Smooth muscle cell (in vitro differentiated cells): ENCODE results near the gene PRKRA. TPM values are rescaled to one million over a fixed set of nuclear protein-coding genes. Genes with fewer than 3 reads are reported as not detected.

Experiments used
- DNase-seq: peaks from one replicate; lab custom pipeline; 2025; ENCODE audit not compliant: unreplicated experiment; lab: John Stamatoyannopoulos, UW
- H2AFZ ChIP-seq: fragments of 200-600 bp; sonication (generic); 2 replicates; pipeline ENCODE4 v1.6.0; 2016; ENCODE audit warnings: antibody characterized with exemption, low read depth, mild to moderate bottlenecking
- H3F3A ChIP-seq: fragments of 200-600 bp; sonication (generic); 2 replicates; pipeline ENCODE4 v1.6.0; 2017; ENCODE audit warnings: antibody characterized with exemption, low read depth
- H3K27ac ChIP-seq: fragments of 200-600 bp; sonication (generic); 2 replicates; pipeline ENCODE4 v1.5.1; 2016; ENCODE audit warnings: low read depth, mild to moderate bottlenecking
- H3K27me3 ChIP-seq: fragments of 200-600 bp; sonication (generic); 2 replicates; pipeline ENCODE4 v1.6.1; 2016; ENCODE audit warnings: low read depth, mild to moderate bottlenecking
- H3K36me3 ChIP-seq: fragments of 200-600 bp; sonication (generic); 2 replicates; pipeline ENCODE4 v1.5.1; 2016; ENCODE audit warnings: low read depth
- H3K4me1 ChIP-seq: fragments of 200-600 bp; sonication (generic); 2 replicates; pipeline ENCODE4 v1.5.1; 2016; ENCODE audit warnings: low read depth
- H3K4me2 ChIP-seq: fragments of 200-600 bp; sonication (generic); 2 replicates; pipeline ENCODE4 v1.6.0; 2016; ENCODE audit warnings: mild to moderate bottlenecking
- H3K4me3 ChIP-seq: fragments of 200-600 bp; sonication (generic); 2 replicates; pipeline ENCODE4 v1.5.1; 2016; ENCODE audit warnings: mild to moderate bottlenecking
- H3K79me2 ChIP-seq: fragments of 200-600 bp; sonication (generic); 2 replicates; pipeline ENCODE4 v1.6.0; 2016; ENCODE audit warnings: low read depth, mild to moderate bottlenecking
- H3K9ac ChIP-seq: fragments of 200-600 bp; sonication (generic); 2 replicates; pipeline ENCODE4 v1.6.0; 2016; ENCODE audit warnings: low read depth
- H3K9me3 ChIP-seq: fragments of 200-600 bp; sonication (generic); replicated peaks from 2 replicates; pipeline ENCODE4 v1.5.1; 2016; ENCODE audit warnings: low read depth
- H4K20me1 ChIP-seq: fragments of 200-600 bp; sonication (generic); 2 replicates; pipeline ENCODE4 v1.6.0; 2016; ENCODE audit warnings: low read depth
- CTCF ChIP-seq: fragments of 200-600 bp; sonication (generic); IDR thresholded peaks from 2 replicates; pipeline ENCODE4 v1.5.1; 2017; ENCODE audit warnings: borderline replicate concordance, mild to moderate bottlenecking, antibody characterized with exemption; ENCODE audit not compliant: insufficient read depth, poor library complexity, severe bottlenecking
- WGBS: methylation state at CpG from one replicate; pipeline ENCODE4 v1.1.7; 2016; ENCODE audit warnings: low lambda C conversion rate; 5-methylcytosine and 5-hydroxymethylcytosine counted together
- polyA plus RNA-seq: library from polyadenylated mRNA; unstranded; fragments of >200 nt; fragmentation: Nextera tagmentation; extraction: Ambion mirVana; gene quantifications from 2 replicates; pipeline ENCODE4 v1.2.1, GENCODE V29; 2016
- total RNA-seq: library from RNA; depleted of rRNA; stranded (reverse); fragments of >200 nt; gene quantifications from 2 replicates; pipeline ENCODE4 v1.2.3, GENCODE V29; 2014

PRKRA gene
- total and polyA plus RNA-seq, 2 experiments from 2014 or later = 48.8 to 57.5 TPM

DNA sequence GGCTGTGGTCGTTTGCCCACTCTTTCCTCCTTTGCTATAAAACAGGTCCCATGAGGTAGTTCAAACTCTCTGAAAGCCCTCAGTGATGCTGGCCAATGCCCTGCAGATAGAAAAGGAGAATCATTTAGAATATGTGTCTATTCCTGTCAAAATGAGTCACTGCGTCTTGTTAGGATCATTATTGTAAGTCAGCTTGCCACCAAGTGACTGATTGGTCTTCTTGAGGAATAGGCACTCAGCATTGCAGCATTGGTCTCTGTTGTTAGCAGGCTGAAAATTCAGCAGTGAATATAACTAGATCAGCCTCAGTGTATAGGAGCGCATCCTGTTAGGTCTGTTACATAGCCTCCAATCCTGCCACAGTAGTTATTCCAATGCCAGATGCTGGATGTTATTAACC, 28.9 kb downstream of the PRKRA start:
- Histone ChIP-seq H3K27ac (no peak overlapping the region), H3K9ac (no peak overlapping the region), H4K20me1 (no peaks in the 10 kb centered on the region), H2AFZ (no peak overlapping the region), H3K4me2 (no peak overlapping the region), H3K79me2 (peaks cover 16% of the 10 kb centered on the region), H3K9me3 (no peaks in the 10 kb centered on the region), H3K4me3 (no peak overlapping the region), H3K4me1 (no peaks in the 10 kb centered on the region), H3F3A (no peaks in the 10 kb centered on the region), H3K36me3 (no peaks in the 10 kb centered on the region), H3K27me3 (no peaks in the 10 kb centered on the region)
- WGBS = 79% methylated on average over 3 of the region's 3 CpGs
- no peak for DNase-seq
- TF ChIP-seq CTCF = no peak

DNA sequence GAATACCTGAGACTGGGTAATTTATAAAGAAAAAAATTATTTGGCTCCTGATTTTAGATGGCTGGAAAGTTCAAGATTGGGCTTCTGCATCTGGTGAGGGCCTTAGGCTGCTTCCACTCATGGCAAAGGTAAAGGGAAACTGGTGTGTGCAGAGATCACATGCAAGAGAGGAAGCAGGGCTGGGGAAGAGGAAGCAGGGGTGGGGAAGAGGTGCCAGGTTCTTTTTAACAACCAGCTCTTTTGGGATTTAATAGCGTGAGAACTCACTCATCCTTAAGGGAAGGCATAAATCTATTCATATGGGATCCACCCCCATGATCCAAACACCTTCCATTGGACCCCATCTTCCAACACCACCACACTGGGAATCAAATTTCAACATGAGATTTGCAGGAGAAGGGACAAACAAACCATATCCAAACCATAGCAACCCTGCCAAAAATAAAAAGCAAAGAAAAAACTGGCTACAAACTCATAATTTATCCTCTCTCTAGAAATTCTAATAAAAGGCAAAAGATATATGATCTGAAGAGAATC, 30.4 kb downstream of the PRKRA start:
- no peaks in the 10 kb centered on the region for H3K36me3 ChIP-seq
- H3K9me3 ChIP-seq = no peaks in the 10 kb centered on the region
- no peak overlapping the region for H3K27ac ChIP-seq
- WGBS = 90% methylated on average over 1 of the region's 1 CpG
- no peak overlapping the region for H3K9ac ChIP-seq
- H4K20me1 ChIP-seq = no peaks in the 10 kb centered on the region
- no peaks in the 10 kb centered on the region for H3K27me3 ChIP-seq
- H2AFZ ChIP-seq = no peak overlapping the region
- no peak overlapping the region for H3K4me2 ChIP-seq
- H3K4me3 ChIP-seq = no peak overlapping the region
- DNase-seq = no peak
- TF ChIP-seq CTCF = no peak
- no peaks in the 10 kb centered on the region for H3K4me1 ChIP-seq
- no peaks in the 10 kb centered on the region for H3F3A ChIP-seq
- peaks cover 19% of the 10 kb centered on the region for H3K79me2 ChIP-seq

- peaks cover 18% of the 10 kb centered on the region for H3K79me2 ChIP-seq
- no peak overlapping the region for H3K9ac ChIP-seq
- no peak for TF ChIP-seq CTCF
- H4K20me1 ChIP-seq = no peaks in the 10 kb centered on the region
- H3K27me3 ChIP-seq = no peaks in the 10 kb centered on the region
- H3K4me2 ChIP-seq = no peak overlapping the region
- no peak overlapping the region for H3K27ac ChIP-seq
- no peaks in the 10 kb centered on the region for H3K9me3 ChIP-seq
- H3K4me1 ChIP-seq = no peaks in the 10 kb centered on the region
- H3K4me3 ChIP-seq = no peak overlapping the region
- H3K36me3 ChIP-seq = no peaks in the 10 kb centered on the region
- H2AFZ ChIP-seq = no peak overlapping the region
- H3F3A ChIP-seq = no peaks in the 10 kb centered on the region
- 86% methylated on average over 1 of the region's 1 CpG for WGBS
- DNase-seq = no peak
Observed at GRCh38 chr2:178419123-178419522, 31.9 kb downstream of the PRKRA start.

GRCh38 chr2:178418426-178418825, 32.5 kb downstream of the PRKRA start:
- TF ChIP-seq CTCF = no peak
- Histone ChIP-seq H3K9ac (no peak overlapping the region), H3K27ac (no peak overlapping the region), H3K27me3 (no peaks in the 10 kb centered on the region), H3K4me2 (no peak overlapping the region), H4K20me1 (no peaks in the 10 kb centered on the region), H3K9me3 (no peaks in the 10 kb centered on the region), H3F3A (no peaks in the 10 kb centered on the region), H3K4me3 (no peak overlapping the region), H3K79me2 (peaks cover 18% of the 10 kb centered on the region), H2AFZ (no peak overlapping the region), H3K4me1 (no peaks in the 10 kb centered on the region), H3K36me3 (no peaks in the 10 kb centered on the region)
- 95% methylated on average over 1 of the region's 1 CpG for WGBS
- no peak for DNase-seq
